ENCODE data around the gene U2AF2.

GRCh38 chr19:55618426-55618825 lies 36.4 kb upstream of the U2AF2 start:
- no peak for TF ChIP-seq CTCF (conservative IDR thresholded peaks at IDR 0.05; ENCODE audit: low read depth, low read length)
- TF ChIP-seq EZH2 (IDR thresholded peaks at IDR 0.05; ENCODE audit: borderline replicate concordance, low read depth, low read length, poor library complexity, severe bottlenecking): no peak
